Loucy (cell line): ENCODE results near the gene IGF2BP1.

ENCODE experiments used
- EZH2phosphoT487 ChIP-seq: fragments of 200-600 bp; IDR thresholded peaks from 2 replicates; pipeline ENCODE4 v1.6.1; 2018; ENCODE audit warnings: antibody characterized with exemption, mild to moderate bottlenecking, moderate library complexity, borderline replicate concordance
- TF ChIP-seq, protein P1 (sequence below): fragments of 200-600 bp; sonication (generic); conservative IDR thresholded peaks from 2 replicates; pipeline ENCODE4 v1.5.1; 2014; ENCODE audit warnings: mild to moderate bottlenecking, antibody characterized with exemption, low read length

DNA sequence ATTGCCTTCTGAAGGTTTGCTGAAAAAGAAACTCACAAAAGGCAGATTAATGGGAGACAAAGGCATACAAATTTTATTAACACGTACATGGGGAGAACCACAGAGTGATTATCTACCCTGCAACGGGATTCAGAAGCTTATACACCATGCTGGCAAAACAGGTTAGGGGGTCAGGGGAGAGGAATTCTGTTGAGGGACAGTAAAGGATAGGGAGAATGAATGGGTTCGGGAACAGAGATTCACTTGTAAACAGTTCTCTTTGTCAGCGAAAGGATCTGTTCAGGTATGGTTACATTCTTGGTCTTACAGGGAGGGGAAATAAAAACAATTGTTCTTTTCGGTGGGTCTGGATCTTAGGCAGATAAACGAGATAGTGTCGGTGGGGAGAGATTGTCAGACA, 81.1 kb downstream of the IGF2BP1 start:
- no peak for TF ChIP-seq EZH2phosphoT487
- TF ChIP-seq, protein P1, sequence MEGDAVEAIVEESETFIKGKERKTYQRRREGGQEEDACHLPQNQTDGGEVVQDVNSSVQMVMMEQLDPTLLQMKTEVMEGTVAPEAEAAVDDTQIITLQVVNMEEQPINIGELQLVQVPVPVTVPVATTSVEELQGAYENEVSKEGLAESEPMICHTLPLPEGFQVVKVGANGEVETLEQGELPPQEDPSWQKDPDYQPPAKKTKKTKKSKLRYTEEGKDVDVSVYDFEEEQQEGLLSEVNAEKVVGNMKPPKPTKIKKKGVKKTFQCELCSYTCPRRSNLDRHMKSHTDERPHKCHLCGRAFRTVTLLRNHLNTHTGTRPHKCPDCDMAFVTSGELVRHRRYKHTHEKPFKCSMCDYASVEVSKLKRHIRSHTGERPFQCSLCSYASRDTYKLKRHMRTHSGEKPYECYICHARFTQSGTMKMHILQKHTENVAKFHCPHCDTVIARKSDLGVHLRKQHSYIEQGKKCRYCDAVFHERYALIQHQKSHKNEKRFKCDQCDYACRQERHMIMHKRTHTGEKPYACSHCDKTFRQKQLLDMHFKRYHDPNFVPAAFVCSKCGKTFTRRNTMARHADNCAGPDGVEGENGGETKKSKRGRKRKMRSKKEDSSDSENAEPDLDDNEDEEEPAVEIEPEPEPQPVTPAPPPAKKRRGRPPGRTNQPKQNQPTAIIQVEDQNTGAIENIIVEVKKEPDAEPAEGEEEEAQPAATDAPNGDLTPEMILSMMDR: no peak
